Measurements from ENCODE around the gene NACAD.

The NACAD gene

GRCh38 chr7:45104844-45105587 is 16.2 kb upstream of the NACAD start:
- Histone ChIP-seq H3K9me3 (ENCODE audit: low read length) (no peaks in the 10 kb centered on the region), H3K36me3 (ENCODE audit: insufficient read depth, low read length) (peaks cover 98% of the 10 kb centered on the region), H3K4me1 (ENCODE audit: insufficient read depth, low read length, severe bottlenecking) (peaks cover 25% of the 10 kb centered on the region), H3K4me3 (ENCODE audit: low read depth, low read length, poor library complexity, severe bottlenecking) (no peak overlapping the region), H3K9ac (ENCODE audit: low read length) (no peak overlapping the region), H3K27ac (ENCODE audit: low read depth, low read length, poor library complexity, severe bottlenecking) (no peak overlapping the region), H3K27me3 (ENCODE audit: insufficient read depth, low read length) (no peaks in the 10 kb centered on the region), H4K20me1 (ENCODE audit: insufficient read depth, low read length) (no peaks in the 10 kb centered on the region; the same call in 1 of the 2 replicates), H3F3A (ENCODE audit: insufficient read depth, low read length) (no peaks in the 10 kb centered on the region), H3K4me2 (ENCODE audit: low read length) (no peak overlapping the region), H3K79me2 (ENCODE audit: insufficient read depth, low read length) (peaks cover 33% of the 10 kb centered on the region), H3K9me2 (ENCODE audit: low read depth, low read length) (no peaks in the 10 kb centered on the region), H2AFZ (ENCODE audit: low read length) (no peak overlapping the region)
- TF ChIP-seq CTCF (IDR thresholded peaks at IDR 0.05; ENCODE audit: low read length) (no peak), EZH2 (IDR thresholded peaks at IDR 0.05; ENCODE audit: borderline replicate concordance, low read length) (no peak)

GRCh38 chr7:45103958-45104843 is 15.4 kb upstream of the NACAD start:
- Histone ChIP-seq H3K4me1 (ENCODE audit: insufficient read depth, low read length, severe bottlenecking) (peaks cover 17% of the 10 kb centered on the region), H3F3A (ENCODE audit: insufficient read depth, low read length) (no peaks in the 10 kb centered on the region), H3K9me3 (ENCODE audit: low read length) (no peaks in the 10 kb centered on the region), H2AFZ (ENCODE audit: low read length) (no peak overlapping the region), H3K4me2 (ENCODE audit: low read length) (no peak overlapping the region), H3K27me3 (ENCODE audit: insufficient read depth, low read length) (no peaks in the 10 kb centered on the region), H3K4me3 (ENCODE audit: low read depth, low read length, poor library complexity, severe bottlenecking) (no peak overlapping the region), H3K79me2 (ENCODE audit: insufficient read depth, low read length) (peaks cover 24% of the 10 kb centered on the region), H3K9me2 (ENCODE audit: low read depth, low read length) (no peaks in the 10 kb centered on the region), H4K20me1 (ENCODE audit: insufficient read depth, low read length) (no peaks in the 10 kb centered on the region; the same call in 1 of the 2 replicates), H3K9ac (ENCODE audit: low read length) (no peak overlapping the region), H3K27ac (ENCODE audit: low read depth, low read length, poor library complexity, severe bottlenecking) (no peak overlapping the region), H3K36me3 (ENCODE audit: insufficient read depth, low read length) (peaks cover 100% of the 10 kb centered on the region)
- TF ChIP-seq CTCF (IDR thresholded peaks at IDR 0.05; ENCODE audit: low read length) (no peak), EZH2 (IDR thresholded peaks at IDR 0.05; ENCODE audit: borderline replicate concordance, low read length) (no peak)

- no peak overlapping the region for H2AFZ ChIP-seq (ENCODE audit: low read length)
- H3K27me3 ChIP-seq (ENCODE audit: insufficient read depth, low read length) = no peaks in the 10 kb centered on the region
- no peak overlapping the region for H3K27ac ChIP-seq (ENCODE audit: low read depth, low read length, poor library complexity, severe bottlenecking)
- H3K9ac ChIP-seq (ENCODE audit: low read length) = no peak overlapping the region
- no peak for TF ChIP-seq EZH2 (IDR thresholded peaks at IDR 0.05; ENCODE audit: borderline replicate concordance, low read length)
- TF ChIP-seq CTCF (IDR thresholded peaks at IDR 0.05; ENCODE audit: low read length) = no peak
- H3K9me3 ChIP-seq (ENCODE audit: low read length) = no peaks in the 10 kb centered on the region
- H3K9me2 ChIP-seq (ENCODE audit: low read depth, low read length) = no peaks in the 10 kb centered on the region
- 0 out of 2 replicates have a peak, but pooled peaks cover 4% of the 10 kb centered on the region for H3F3A ChIP-seq (ENCODE audit: insufficient read depth, low read length)
- H3K36me3 ChIP-seq (ENCODE audit: insufficient read depth, low read length) = peaks cover 99% of the 10 kb centered on the region
- H3K79me2 ChIP-seq (ENCODE audit: insufficient read depth, low read length) = peaks cover 13% of the 10 kb centered on the region; the same call in 1 of the 2 replicates
- H4K20me1 ChIP-seq (ENCODE audit: insufficient read depth, low read length) = no peaks in the 10 kb centered on the region; the same call in 1 of the 2 replicates
- H3K4me2 ChIP-seq (ENCODE audit: low read length) = no peak overlapping the region
- H3K4me1 ChIP-seq (ENCODE audit: insufficient read depth, low read length, severe bottlenecking) = peaks cover 6% of the 10 kb centered on the region
- H3K4me3 ChIP-seq (ENCODE audit: low read depth, low read length, poor library complexity, severe bottlenecking) = no peak overlapping the region
Observed at GRCh38 chr7:45102785-45103712, 14.3 kb upstream of the NACAD start.

All from OCI-LY1 (cell line).